Lung (tissue), 12 donors: ENCODE measurements around the gene DOCK7. TPM values are rescaled to one million over a fixed set of nuclear protein-coding genes. Genes with fewer than 3 reads are reported as not detected.

Source experiments
- ATAC-seq: fragments of 200-7000 bp; cut with Tn5 transposase; one replicate; pipeline ENCODE4 v1.9.1; 2020; ENCODE audit warnings: moderate number of reproducible peaks; ENCODE audit not compliant: insufficient read depth, low FRiP score
- DNase-seq, 3 donors: peaks; one replicate each; pipeline ENCODE4 v3.0.0-alpha.2; 2013 to 2017
- H3K27ac ChIP-seq, 2 donors: one replicate each; pipeline ENCODE4 v1.5.1; 2013; ENCODE audit warnings: mild to moderate bottlenecking in 2 of 2, moderate library complexity in 2 of 2, control low read depth in 1 of 2, inconsistent platforms in 1 of 2, low read depth in 1 of 2, low read length in 1 of 2
- H3K27me3 ChIP-seq, 3 donors: one replicate each; pipeline ENCODE4 v1.5.1; 2013; ENCODE audit warnings: low read length in 2 of 3; ENCODE audit not compliant: control insufficient read depth in 3 of 3, insufficient read depth in 3 of 3
- H3K36me3 ChIP-seq, 4 donors: one replicate each; pipeline ENCODE4 v1.5.1; 2013; ENCODE audit warnings: low read length in 4 of 4, mild to moderate bottlenecking in 1 of 4, moderate library complexity in 1 of 4; ENCODE audit not compliant: control insufficient read depth in 4 of 4, insufficient read depth in 4 of 4
- H3K4me1 ChIP-seq, 5 donors: one replicate each; pipeline ENCODE4 v1.5.1; 2013; ENCODE audit warnings: low read length in 5 of 5, mild to moderate bottlenecking in 2 of 5, moderate library complexity in 1 of 5; ENCODE audit not compliant: control insufficient read depth in 5 of 5, insufficient read depth in 5 of 5
- H3K4me3 ChIP-seq: one replicate; pipeline ENCODE4 v1.5.1; 2013; ENCODE audit warnings: mild to moderate bottlenecking, control low read depth, moderate library complexity
- H3K9ac ChIP-seq, 2 donors: one replicate each; pipeline ENCODE4 v1.5.1; 2013; ENCODE audit warnings: low read length in 2 of 2, control low read depth in 1 of 2; ENCODE audit not compliant: insufficient read depth in 1 of 2
- H3K9me3 ChIP-seq, 4 donors: one replicate each; pipeline ENCODE4 v1.5.1; 2013; ENCODE audit warnings: low read length in 3 of 4, mild to moderate bottlenecking in 1 of 4, moderate library complexity in 1 of 4; ENCODE audit not compliant: control insufficient read depth in 4 of 4, insufficient read depth in 3 of 4
- WGBS, 2 donors: extraction: QIAGEN DNeasy Blood & Tissue Kit; methylation state at CpG; one replicate each; pipeline ENCODE4 v1.1.7; 2013; 5-methylcytosine and 5-hydroxymethylcytosine counted together
- polyA plus RNA-seq, 2 donors: library from polyadenylated mRNA; stranded (reverse); fragments of 200-250 nt; gene quantifications; one replicate each; pipeline ENCODE4 v1.2.1, GENCODE V29; 2013
- total RNA-seq, 2 donors: library from RNA; depleted of rRNA in 1 of 2; stranded (reverse); fragments of >200 nt in 1 of 2; gene quantifications; one replicate each; pipeline ENCODE4 v1.2.1, GENCODE V29; 2014 to 2021
- TF ChIP-seq, protein P1 (sequence below): IDR thresholded peaks from 2 replicates; pipeline ENCODE4 v1.5.1; 2012; ENCODE audit warnings: mild to moderate bottlenecking; ENCODE audit errors: control extremely low read depth, extremely low read depth
- donor health status: control.
- donor health status: control.
- donor health status: Bipolar disorder and iron deficiency.
- donor health status: healthy.
- donor health status: DM: yes; HTN: yes; CAD: no.

The DOCK7 gene
- total and polyA plus RNA-seq, 4 donors: 3.4 to 111 (median 20.2) TPM

DNA sequence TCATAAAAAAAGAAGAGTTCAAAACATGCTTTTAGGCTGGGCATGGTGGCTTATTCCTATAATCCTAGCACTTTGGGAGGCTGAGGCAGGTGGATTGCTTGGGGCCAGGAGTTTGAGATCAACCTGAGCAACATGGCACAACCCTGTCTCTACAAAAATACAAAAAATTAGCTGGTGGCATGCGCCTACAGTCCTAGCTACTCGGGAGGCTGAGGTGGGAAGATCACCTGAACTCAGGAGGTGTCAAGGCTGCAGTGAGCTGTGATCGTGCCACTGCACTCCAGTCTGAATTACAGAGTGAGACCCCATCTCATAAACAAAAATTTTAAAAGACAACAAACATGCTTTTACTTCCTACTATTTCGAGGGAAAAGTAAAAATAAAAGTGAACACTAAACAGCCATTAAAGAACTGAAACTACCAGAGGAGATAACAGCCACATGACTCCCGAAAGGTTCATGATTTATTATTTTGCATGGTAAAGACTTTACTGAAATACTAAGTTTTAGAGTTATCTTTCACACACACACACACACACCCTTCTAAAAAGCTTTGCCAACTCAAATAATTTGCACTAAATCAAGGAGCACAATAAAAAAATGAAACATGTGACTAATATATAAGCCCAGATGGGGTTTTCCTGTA is 203.2 kb downstream of the DOCK7 start:
- ATAC-seq (no peak), DNase-seq (no peak)
- no peak overlapping the region for H3K9ac ChIP-seq
- no peaks in the 10 kb centered on the region for H3K4me1 ChIP-seq
- peaks cover 0 to 7% (median 2%) of the 10 kb centered on the region in 4 donors for H3K36me3 ChIP-seq
- no peak overlapping the region for H3K27ac ChIP-seq
- H3K4me3 ChIP-seq: no peak overlapping the region
- H3K9me3 ChIP-seq: no peaks in the 10 kb centered on the region
- no peaks in the 10 kb centered on the region for H3K27me3 ChIP-seq
- TF ChIP-seq, protein P1, sequence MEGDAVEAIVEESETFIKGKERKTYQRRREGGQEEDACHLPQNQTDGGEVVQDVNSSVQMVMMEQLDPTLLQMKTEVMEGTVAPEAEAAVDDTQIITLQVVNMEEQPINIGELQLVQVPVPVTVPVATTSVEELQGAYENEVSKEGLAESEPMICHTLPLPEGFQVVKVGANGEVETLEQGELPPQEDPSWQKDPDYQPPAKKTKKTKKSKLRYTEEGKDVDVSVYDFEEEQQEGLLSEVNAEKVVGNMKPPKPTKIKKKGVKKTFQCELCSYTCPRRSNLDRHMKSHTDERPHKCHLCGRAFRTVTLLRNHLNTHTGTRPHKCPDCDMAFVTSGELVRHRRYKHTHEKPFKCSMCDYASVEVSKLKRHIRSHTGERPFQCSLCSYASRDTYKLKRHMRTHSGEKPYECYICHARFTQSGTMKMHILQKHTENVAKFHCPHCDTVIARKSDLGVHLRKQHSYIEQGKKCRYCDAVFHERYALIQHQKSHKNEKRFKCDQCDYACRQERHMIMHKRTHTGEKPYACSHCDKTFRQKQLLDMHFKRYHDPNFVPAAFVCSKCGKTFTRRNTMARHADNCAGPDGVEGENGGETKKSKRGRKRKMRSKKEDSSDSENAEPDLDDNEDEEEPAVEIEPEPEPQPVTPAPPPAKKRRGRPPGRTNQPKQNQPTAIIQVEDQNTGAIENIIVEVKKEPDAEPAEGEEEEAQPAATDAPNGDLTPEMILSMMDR: no peak
- WGBS, 2 donors: 75 to 85% methylated on average over 5 of the region's 5 CpGs

DNA sequence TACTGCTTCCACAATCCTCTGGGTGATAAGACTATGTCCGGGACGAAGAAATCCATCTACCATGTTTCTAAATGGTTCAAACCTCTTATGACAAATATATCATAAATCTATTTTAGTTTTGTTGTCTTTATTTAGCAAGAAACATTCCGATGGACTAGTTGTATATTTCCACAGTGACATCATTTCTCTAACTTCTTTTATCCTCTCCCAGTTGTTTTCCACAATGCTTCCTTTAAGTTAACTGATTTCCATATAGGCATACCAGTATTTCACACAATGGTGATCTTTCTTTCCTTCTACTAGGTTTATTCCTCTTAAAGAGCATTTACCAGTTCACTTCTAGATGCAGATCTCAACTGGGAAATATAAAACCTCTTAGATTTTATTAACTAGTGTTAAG is 206.5 kb downstream of the DOCK7 start:
- DNase-seq (no peak), ATAC-seq (no peak)
- Histone ChIP-seq H3K4me3 (no peak overlapping the region), H3K9ac (no peak overlapping the region), H3K36me3 (peaks cover 0 to 7% (median 2%) of the 10 kb centered on the region in 4 donors), H3K9me3 (no peaks in the 10 kb centered on the region), H3K27ac (no peak overlapping the region), H3K27me3 (no peaks in the 10 kb centered on the region), H3K4me1 (no peaks in the 10 kb centered on the region)
- WGBS, 2 donors: 86 to 90% methylated on average over 3 of the region's 3 CpGs
- TF ChIP-seq, protein P1: no peak

DNA sequence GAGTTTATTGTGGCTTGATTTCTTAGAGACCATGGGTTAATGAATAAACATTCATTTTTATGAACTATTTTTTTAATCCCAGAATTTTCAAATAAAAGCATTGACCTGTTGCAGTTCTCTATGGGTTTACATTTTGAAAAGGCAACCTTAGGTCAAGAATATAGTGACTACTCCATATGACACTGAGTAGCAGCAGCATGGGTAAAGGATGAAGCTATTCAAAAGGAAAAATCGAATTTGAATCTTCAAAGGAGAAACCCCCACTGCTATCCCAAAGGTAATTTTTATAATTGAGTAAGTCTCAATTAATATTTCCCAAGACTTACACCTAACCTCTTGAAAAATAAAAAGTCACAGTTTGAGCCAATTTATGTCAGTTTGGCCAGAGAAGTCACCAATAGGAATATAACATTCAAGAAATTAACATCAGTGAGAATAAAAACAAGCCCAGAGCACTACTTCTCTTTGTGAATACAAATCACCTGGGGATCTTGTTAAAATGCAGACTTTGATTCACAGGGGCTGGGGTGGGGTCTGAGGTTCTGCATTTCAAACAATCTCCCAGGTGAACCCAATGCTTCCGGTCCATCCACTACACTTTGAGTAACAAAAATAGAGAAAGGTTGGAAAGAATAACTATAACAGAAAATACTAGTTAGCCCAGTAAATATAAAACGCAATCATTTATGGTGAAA is 211.5 kb downstream of the DOCK7 start:
- TF ChIP-seq, protein P1: no peak
- no peak overlapping the region for H3K9ac ChIP-seq
- no peaks in the 10 kb centered on the region for H3K27me3 ChIP-seq
- peaks cover 4 to 27% (median 13%) of the 10 kb centered on the region in 4 donors for H3K36me3 ChIP-seq
- no peak overlapping the region for H3K27ac ChIP-seq
- H3K4me3 ChIP-seq: no peak overlapping the region
- 85 to 93% methylated on average over 3 of the region's 3 CpGs for WGBS, 2 donors
- H3K9me3 ChIP-seq: no peaks in the 10 kb centered on the region
- no peaks in the 10 kb centered on the region for H3K4me1 ChIP-seq
- DNase-seq (no peak), ATAC-seq (no peak)
